ENCODE measurements around the gene CD226. TPM values are rescaled to one million over a fixed set of nuclear protein-coding genes. Genes with fewer than 3 reads are reported as not detected.
"Not testable (repeated sequence)": the region's sequence is repeated elsewhere in the genome, so short reads cannot be mapped to it uniquely, and the experiment has no call there.

Gene CD226
- total and polyA plus RNA-seq, 2 of the 4 experiments (the other 2 are of a cell fraction) = 0.29 to 1.1 TPM

DNA sequence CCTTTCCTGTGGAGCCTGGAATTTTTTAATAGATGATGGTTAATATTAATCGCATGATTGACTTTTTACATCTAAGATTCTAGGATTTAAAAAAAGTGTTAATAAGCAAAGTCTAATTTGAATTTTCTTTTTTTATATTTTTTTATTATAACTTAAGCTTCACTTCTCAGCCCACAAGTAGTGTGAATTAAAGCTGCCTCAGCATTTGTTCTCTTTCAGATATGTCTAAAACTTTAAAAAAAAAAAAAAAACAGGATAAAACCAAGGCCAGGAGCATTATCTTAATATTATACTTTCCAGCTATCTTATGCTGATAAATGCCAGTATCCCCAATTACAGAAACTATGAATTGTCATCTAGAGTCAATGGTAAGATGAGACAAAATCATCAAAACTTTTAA, 109.7 kb downstream of the CD226 start:
- intact Hi-C loops (cut with micrococcal nuclease) (no loop called here), in situ Hi-C loops (cut with MboI; ENCODE audit: low sequenced_read_pairs) (no loop called here), dilution Hi-C loops (cut with HindIII; ENCODE audit: low sequenced_read_pairs, unreplicated experiment) (no loop called here)
- Histone ChIP-seq H3K27me3 (ENCODE audit: control insufficient read depth, insufficient read depth, low read length) (no peaks in the 10 kb centered on the region), H2BK5ac (ENCODE audit: low read depth, low read length, poor library complexity, severe bottlenecking) (no peak overlapping the region), H3K4ac (ENCODE audit: low read depth, low read length) (no peak overlapping the region), H3K23ac (ENCODE audit: low read depth, low read length) (no peak overlapping the region), H2BK120ac (ENCODE audit: low read depth, low read length) (no peak overlapping the region), H3K36me3 (ENCODE audit: control insufficient read depth, insufficient read depth, low read length) (no peaks in the 10 kb centered on the region), H3K4me1 (ENCODE audit: control insufficient read depth, insufficient read depth, low read length) (peaks cover 9% of the 10 kb centered on the region), H3K56ac (ENCODE audit: extremely low read depth, insufficient read depth, low read length) (no peak overlapping the region), H3K14ac (replicated peaks; ENCODE audit: low read depth, low read length) (no peak overlapping the region), H2AFZ (replicated peaks; ENCODE audit: low read length, poor library complexity) (no peak overlapping the region), H3K9ac (ENCODE audit: low read depth, low read length) (no peak overlapping the region), H3K9me3 (ENCODE audit: control insufficient read depth, insufficient read depth, low read length) (no peaks in the 10 kb centered on the region), H4K20me1 (ENCODE audit: insufficient read depth, low read length) (no peaks in the 10 kb centered on the region), H3K9me1 (ENCODE audit: insufficient read depth, low read length) (peaks cover 6% of the 10 kb centered on the region), H2BK20ac (ENCODE audit: low read depth, low read length) (no peak overlapping the region), H3K27ac (ENCODE audit: insufficient read depth, low read length) (no peak overlapping the region), H4K91ac (ENCODE audit: insufficient read depth, low read depth, low read length) (no peak overlapping the region), H2BK15ac (ENCODE audit: low read depth, low read length) (no peak overlapping the region), H3K79me1 (ENCODE audit: low read depth in 1 of 2, low read length in 2 of 2) (no peaks in the 10 kb centered on the region), H3K4me2 (ENCODE audit: low read depth, low read length) (no peak overlapping the region), H2AK9ac (replicated peaks; ENCODE audit: low read depth, low read length, poor library complexity) (no peak overlapping the region), H3K4me3 (ENCODE audit: insufficient read depth, low read depth, low read length) (no peak overlapping the region), H4K5ac (ENCODE audit: low read depth, low read length) (no peak overlapping the region), H2AK5ac (ENCODE audit: low read depth, low read length) (0 out of 2 replicates have a peak overlapping the region, but pooled peaks have one; percentile 4), H4K8ac (ENCODE audit: low read depth in 2 of 2, low read length in 2 of 2) (no peak overlapping the region), H3K18ac (ENCODE audit: low read depth, low read length) (no peak overlapping the region)
- WGBS, 2 experiments (ENCODE audit: extremely low coverage in 2 of 2, insufficient read length in 1 of 2) = no CpG with 5 or more reads among the region's 1 CpG
- ATAC-seq (ENCODE audit: low read depth) = no peak
- no TSS peak for BruUV-seq (replicated peaks)
- POLR2A ChIA-PET (ENCODE audit: unreplicated experiment) = no interaction called here
- TF ChIP-seq USF2 (IDR thresholded peaks at IDR 0.05; ENCODE audit: low read depth, low read length) = no peak
- peak; percentile 46; the same call in 1 of the 2 replicates for TF ChIP-seq MAFK (IDR thresholded peaks at IDR 0.05; ENCODE audit: low read depth, low read length)
- no peak for DNase-seq
- CTCF ChIA-PET = no interaction called here

DNA sequence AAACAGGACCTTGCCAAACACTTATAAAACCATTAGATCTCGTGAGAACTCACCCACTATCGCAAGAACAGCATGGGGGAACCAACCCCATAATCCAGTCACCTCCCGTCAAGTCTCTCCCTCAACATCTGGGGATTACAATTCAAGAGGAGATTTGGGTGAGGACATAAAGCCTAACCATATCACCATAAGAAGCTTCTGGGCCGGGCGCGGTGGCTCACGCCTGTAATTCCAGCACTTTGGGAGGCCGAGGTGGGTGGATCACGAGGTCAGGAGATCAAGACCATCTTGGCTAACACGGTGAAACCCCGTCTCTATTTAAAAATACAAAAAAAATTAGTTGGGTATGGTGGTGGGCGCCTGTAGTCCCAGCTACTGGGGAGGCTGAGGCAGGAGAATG, 112.7 kb downstream of the CD226 start:
- H4K91ac ChIP-seq (ENCODE audit: insufficient read depth, low read depth, low read length); H2AK5ac ChIP-seq (ENCODE audit: low read depth, low read length); CTCF ChIA-PET; DNase-seq; H2BK120ac ChIP-seq (ENCODE audit: low read depth, low read length); POLR2A ChIA-PET (ENCODE audit: unreplicated experiment); dilution Hi-C loops (cut with HindIII; ENCODE audit: low sequenced_read_pairs, unreplicated experiment); H3K18ac ChIP-seq (ENCODE audit: low read depth, low read length); in situ Hi-C loops (cut with MboI; ENCODE audit: low sequenced_read_pairs); BruUV-seq (replicated peaks); H3K14ac ChIP-seq (replicated peaks; ENCODE audit: low read depth, low read length); ATAC-seq (ENCODE audit: low read depth); H2AFZ ChIP-seq (replicated peaks; ENCODE audit: low read length, poor library complexity); H3K36me3 ChIP-seq (ENCODE audit: control insufficient read depth, insufficient read depth, low read length); H4K20me1 ChIP-seq (ENCODE audit: insufficient read depth, low read length); H4K5ac ChIP-seq (ENCODE audit: low read depth, low read length); H3K23ac ChIP-seq (ENCODE audit: low read depth, low read length); H3K4me3 ChIP-seq (ENCODE audit: insufficient read depth, low read depth, low read length); H3K9ac ChIP-seq (ENCODE audit: low read depth, low read length); H4K8ac ChIP-seq (ENCODE audit: low read depth in 2 of 2, low read length in 2 of 2); H3K4me2 ChIP-seq (ENCODE audit: low read depth, low read length); H3K9me3 ChIP-seq (ENCODE audit: control insufficient read depth, insufficient read depth, low read length); H2AK9ac ChIP-seq (replicated peaks; ENCODE audit: low read depth, low read length, poor library complexity); H2BK20ac ChIP-seq (ENCODE audit: low read depth, low read length); H3K9me1 ChIP-seq (ENCODE audit: insufficient read depth, low read length); H3K4ac ChIP-seq (ENCODE audit: low read depth, low read length); intact Hi-C loops (cut with micrococcal nuclease); H3K56ac ChIP-seq (ENCODE audit: extremely low read depth, insufficient read depth, low read length); H2BK5ac ChIP-seq (ENCODE audit: low read depth, low read length, poor library complexity, severe bottlenecking); H3K27me3 ChIP-seq (ENCODE audit: control insufficient read depth, insufficient read depth, low read length); H2BK15ac ChIP-seq (ENCODE audit: low read depth, low read length); H3K79me1 ChIP-seq (ENCODE audit: low read depth in 1 of 2, low read length in 2 of 2); H3K4me1 ChIP-seq (ENCODE audit: control insufficient read depth, insufficient read depth, low read length); H3K27ac ChIP-seq (ENCODE audit: insufficient read depth, low read length): not testable (repeated sequence)
- no CpG with 5 or more reads among the region's 12 CpGs for WGBS, 2 experiments (ENCODE audit: extremely low coverage in 2 of 2, insufficient read length in 1 of 2)

Data from IMR-90 (cell line).